ENCODE results near the gene GCNT1. TPM values are rescaled to one million over a fixed set of nuclear protein-coding genes. Genes with fewer than 3 reads are reported as not detected.
"Not testable (repeated sequence)": the region's sequence is repeated elsewhere in the genome, so short reads cannot be mapped to it uniquely, and the experiment has no call there.

Gene GCNT1
- polyA plus RNA-seq (ENCODE audit: insufficient read length in 4 of 4), result 1 to 10 TPM; 4.1 to 6.4 (median 5.3) TPM

DNA sequence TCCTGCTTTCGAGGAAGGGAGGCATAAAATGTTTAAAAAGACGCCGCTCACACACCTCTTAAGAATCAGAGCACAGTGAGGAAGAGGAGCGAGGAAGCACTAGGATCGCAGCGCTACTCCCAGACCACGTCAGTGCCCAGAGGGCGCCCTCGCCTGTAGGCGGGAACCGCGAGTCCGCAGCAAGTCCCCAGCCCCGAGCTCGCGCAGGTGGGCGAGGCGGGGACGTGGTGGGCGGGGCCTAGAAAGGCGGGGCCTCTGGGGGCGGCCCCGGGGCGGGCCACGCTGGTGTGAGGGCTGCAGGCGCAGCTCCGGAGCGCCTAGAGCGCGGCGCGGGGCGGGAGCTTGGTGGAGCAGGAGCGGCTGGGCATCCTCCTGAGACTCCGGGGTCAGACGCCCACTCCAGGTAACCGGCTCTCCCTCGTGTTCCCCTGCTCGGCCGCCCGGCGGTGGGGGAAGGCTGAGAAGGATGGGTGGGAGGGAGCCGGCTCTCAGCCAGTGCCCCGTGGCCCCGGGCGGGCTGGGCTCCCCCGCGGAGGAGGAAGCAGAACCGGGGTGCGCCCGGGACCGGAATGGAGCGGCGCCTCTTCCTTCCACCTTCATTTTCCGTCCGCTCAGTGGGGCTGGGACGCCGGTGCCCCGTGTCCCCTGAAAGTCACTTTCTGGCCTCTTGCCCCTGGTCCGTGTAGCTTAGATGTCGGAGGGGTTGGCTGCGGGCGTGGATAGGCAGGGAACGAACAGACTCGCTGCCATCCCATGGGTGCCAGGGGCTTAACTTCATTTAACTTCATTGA, at the start of gene GCNT1:
Gene GCNT1, plus strand, starts transcription at position 280 of the 791 bp plus-strand sequence. CDS start 43,200 bp downstream, outside the sequence.
- peak in 3 of 4 donors; percentile 50 to 56 (median 54) for DNase-seq (ENCODE audit: low read depth in 4 of 4, low spot score in 3 of 4)

DNA sequence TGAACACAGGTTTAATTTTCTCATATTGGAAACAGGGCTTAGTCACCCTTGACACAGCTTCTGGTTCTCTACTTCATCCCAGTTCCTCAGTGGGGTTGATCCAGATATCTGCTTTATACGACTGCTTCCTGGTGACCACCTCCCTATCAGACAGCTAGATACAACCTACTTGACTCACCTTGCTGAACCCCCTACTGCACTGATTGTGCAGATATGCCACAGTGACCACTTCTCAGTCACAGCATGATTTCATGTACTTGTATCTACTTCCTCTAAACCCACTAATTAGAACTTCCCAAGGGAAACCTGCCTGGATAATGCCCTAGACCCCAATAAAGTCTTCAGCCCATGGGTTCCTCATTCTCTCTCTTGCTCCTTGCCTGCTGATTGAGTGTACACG, 46.3 kb upstream of the GCNT1 start:
- DNase-seq (ENCODE audit: low read depth in 4 of 4, low spot score in 3 of 4), result no peak

DNA sequence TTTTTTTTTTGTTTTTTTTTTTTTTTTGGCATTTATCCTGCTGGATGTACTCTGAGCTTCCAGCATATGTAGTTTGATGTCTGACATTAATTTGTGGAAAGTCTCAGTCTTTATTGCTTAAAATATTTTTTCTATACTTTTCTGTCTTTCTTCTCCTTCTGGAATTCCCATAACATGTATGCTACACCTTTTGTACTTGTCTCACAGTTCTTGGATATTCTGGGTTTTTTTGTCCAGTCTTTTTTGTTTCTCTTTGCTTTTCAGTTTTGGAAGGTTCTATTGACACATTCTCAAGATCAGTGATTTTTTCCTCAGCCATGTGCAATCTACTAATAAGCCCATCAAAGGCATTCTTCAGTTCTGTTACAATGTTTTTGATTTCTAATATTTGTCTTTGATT, 45.3 kb upstream of the GCNT1 start:
- no peak for DNase-seq (ENCODE audit: low read depth in 4 of 4, low spot score in 3 of 4)

DNA sequence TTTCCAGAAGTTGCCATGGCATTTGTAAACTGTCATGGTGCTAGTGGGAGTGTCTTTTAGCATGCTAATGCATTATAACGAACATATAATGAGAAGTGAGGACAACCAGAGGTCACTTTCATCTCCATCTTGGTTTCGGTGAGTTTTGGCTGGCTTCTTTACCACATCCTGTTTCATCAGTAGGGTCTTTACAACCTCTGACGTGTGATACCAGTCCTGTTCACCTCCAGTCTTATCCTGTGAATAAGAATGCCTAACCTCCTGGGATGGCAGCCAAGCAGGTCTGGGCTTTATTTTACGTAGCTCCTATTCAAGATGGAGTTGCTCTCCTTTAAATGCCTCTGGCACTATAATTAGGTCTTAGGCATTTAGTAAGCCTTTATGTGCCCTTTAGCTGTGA, 44.3 kb upstream of the GCNT1 start:
- no peak for DNase-seq (ENCODE audit: low read depth in 4 of 4, low spot score in 3 of 4)

DNA sequence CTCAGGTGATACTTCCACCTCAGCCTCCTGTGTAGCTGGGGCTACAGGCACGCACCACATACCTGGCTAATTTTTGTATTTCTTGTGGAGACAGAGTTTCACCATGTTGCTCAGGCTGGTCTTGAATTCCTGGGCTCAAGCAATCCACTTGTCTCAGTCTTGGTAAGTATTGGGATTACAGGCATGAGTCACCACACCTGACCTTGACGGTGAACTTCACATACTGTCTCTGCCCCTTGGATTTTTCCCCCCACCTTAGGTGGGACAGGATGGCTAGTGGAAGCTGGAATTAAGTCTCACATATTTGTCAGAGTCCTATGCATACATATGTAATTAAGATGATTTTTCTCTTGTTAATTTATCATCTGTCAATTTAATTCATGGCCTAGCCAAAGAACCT, 43.8 kb upstream of the GCNT1 start:
- DNase-seq (ENCODE audit: low read depth in 4 of 4, low spot score in 3 of 4), result no peak

DNA sequence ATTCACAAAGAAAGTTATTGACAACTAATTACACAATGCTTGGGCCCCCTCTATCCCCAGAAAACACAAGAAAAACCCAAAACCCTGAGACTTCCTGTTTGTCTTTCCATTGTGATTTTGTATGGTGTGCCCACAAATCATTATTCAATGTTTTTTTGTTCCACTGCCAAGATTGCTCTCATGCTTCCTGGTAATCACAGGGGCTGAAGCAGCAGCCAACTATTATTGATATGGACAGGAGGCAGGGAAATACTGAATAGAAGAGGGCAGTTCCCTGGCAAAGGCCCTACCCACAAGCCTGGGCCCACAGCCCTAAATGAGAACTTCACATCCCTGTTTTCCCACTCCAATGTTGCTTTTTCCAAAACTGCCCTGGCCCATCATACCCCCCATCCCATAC, 43.3 kb upstream of the GCNT1 start:
- DNase-seq (ENCODE audit: low read depth in 4 of 4, low spot score in 3 of 4), result no peak

DNA sequence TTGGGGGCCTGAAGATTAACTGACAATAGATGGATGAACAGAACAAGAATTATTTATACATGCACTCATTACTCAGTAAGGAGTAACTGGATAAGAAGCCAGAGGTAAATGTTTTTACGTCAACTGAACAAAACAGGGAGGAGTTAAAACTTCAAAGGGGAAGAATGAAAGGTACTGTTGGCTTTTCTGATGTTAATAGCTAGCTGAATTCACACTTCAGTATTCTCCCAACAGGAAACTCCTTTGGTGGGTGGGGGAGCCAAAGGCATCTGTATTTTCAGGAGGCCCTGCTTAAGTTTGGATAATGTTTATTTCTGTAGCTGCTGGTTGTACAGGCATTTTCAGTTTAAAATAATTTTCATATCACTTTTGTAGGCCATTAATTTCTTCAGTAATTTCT, 41.6 kb upstream of the GCNT1 start:
- no peak for DNase-seq (ENCODE audit: low read depth in 4 of 4, low spot score in 3 of 4)

DNA sequence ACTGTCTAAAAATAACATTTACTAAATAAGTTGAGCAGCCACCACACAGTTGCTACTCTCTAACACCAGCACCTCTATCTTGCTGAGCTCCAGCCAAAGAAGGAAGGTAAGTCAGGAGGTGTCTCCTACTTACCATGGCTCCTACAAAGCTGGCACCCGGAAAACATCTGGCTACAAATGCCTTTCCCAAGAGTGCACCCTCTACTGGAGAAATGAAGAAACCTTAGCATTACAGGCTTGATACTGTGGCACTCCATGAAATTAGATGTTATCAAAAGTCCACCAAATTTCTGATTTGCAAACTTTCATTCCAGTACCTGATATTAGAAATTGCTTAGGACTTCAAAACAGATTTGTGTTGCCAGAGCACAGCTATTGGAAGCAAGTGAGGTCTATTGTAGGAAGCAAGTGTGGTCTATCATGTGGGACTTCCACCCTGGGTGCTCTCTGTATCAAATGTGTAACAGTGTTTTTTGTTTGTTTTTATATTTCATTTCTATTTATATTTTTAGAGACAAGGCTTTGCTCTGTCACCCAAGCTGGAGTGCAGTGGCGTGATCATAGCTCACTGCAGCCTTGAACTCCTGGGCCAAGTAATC, 39.1 kb upstream of the GCNT1 start:
- no peak for DNase-seq (ENCODE audit: low read depth in 4 of 4, low spot score in 3 of 4)

DNA sequence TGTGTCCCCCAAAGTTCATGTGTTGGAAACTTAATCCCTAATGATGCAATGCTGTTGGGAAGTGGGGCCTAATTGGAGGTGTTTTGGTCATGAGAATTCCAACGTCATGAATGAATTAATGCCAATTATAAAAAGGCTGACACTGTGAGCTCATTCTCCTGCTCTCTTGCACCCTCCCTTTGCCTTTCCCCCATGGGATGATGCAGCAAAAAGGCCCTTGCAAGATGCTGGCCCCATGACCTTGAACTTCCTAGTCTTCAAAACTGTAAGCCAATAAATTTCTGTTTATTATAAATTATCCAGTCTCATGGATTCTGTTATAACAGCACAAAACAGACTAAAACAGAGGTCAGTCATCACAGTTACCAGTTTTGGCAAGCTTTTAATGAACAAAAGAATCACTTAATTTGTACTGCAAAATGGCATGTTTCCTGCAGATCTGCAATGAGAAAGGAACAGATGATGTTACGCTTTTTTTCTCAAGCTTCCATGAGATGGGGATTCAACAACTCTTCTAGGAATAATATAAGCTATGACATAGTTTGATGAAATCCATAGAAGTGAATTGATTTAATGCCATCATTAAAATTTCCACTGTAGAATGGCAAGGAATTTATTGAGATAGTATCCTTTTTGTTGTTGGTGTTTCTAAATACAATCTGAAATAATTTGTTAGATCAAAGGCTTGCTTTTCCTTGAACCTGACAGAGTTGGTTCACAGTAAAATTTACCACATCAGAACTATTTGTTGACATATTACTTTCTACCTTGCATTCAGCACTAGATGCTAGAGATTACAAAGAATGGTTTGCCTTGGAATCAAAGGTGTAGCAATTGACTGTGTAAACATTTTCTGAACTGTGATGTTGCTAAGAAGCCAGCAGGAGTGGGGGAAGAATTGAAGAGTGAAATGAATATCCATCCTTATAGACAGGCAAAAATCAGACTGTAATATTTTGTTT, 35.5 kb upstream of the GCNT1 start:
- no peak for DNase-seq (ENCODE audit: low read depth in 4 of 4, low spot score in 3 of 4)

DNA sequence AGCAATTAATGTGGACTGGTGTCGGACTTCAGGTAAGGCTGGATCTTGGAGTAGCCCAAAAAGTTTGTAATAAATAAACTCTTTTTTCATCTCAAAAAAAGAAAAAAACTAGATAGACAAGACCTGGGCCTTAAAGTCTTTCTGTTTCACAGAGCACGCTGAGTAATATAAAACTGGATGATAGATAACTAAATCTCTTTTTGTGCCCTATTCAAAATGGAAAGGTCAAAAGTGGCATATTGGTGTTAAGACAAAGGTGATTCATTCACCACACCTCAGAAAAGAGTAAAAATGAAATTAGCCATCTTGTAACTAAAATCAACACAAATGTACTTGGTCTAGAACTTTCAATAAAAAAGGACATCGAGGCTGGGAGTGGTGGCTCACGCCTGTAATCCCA, 34.5 kb upstream of the GCNT1 start:
- no peak for DNase-seq (ENCODE audit: low read depth in 4 of 4, low spot score in 3 of 4)

DNA sequence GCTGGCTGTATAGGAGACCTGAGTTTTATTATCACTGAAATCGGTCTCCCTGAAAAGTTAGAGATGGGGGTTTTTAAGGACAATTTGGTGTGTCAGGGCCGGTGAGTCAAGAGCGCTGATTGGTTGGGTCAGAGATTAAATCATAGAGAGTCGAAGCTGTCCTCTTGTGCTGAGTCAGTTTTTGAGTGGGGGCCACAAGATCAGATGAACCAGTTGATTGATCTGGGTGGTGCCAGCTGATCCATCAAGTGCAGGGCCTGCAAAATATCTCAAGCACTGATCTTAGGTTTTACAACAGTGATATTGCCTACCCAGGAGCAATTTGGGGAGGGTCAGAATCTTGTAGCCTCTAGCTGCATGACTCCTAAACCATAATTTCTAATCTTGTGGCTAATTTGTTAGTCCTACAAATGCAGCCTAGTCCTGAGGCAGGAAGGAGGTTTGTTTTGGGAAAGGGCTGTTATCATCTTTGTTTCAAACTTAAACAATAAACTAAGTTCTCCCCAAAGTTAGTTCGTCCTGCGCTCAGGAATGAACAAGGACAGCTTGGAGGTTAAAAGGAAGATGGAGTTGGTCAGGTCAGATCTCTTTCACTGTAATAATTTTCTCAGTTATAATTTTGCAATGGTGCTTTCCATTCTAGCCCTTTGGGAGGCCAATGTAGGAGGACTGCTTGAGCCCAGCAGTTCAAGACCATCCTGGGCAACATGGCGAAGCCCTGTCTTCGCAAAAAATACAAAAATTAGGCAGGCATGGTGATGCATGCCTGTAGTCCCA, 33.1 kb upstream of the GCNT1 start:
- no peak for DNase-seq (ENCODE audit: low read depth in 4 of 4, low spot score in 3 of 4)

DNA sequence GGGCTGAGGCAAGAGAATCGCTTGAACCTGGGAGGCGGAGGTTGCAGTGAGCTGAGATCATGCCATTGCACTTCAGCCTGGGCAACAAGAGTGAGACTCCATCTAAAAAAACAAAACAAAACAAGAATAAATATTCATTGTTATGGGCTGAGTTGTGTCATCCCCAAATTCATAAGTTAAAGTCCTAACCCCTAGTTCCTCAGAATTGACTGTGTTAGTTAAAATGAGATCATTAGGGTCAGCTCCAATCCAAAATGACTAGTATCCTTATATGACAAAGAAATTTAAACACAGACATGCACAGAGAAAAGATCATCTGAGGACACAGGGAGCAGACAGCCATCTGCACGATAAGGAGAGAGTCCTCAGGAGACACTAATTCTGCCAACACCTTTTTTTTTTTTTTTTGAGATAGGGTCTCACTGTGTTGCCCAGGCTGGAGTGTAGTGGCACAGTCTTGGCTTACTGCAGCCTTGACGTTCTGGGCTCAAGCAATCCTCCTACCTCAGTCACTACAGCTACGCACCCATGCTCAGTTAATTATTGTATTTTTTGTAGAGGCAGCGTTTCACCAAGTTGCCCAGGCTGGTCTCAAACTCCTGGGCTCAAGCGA, 32.1 kb upstream of the GCNT1 start:
- DNase-seq (ENCODE audit: low read depth in 4 of 4, low spot score in 3 of 4), result no peak

DNA sequence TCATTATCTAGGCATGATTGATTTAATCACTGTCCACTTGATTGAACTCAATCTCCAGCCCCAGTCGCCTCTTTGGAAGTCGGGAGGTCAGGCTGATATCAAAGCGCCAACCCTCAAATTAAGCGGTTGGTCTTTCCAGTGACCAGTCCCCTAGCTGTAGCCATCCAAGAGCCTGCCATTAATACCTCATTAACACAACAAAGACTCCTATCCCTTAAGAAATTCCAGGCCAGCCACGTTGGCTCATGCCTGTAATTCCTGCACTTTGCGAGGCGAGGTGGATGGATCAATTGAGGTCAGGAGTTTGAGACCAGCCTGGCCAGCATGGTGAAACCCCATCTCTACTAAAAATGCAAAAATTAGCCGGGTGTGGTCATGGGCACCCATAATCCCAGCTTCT, 27.4 kb upstream of the GCNT1 start:
- DNase-seq (ENCODE audit: low read depth in 4 of 4, low spot score in 3 of 4), result no peak

DNA sequence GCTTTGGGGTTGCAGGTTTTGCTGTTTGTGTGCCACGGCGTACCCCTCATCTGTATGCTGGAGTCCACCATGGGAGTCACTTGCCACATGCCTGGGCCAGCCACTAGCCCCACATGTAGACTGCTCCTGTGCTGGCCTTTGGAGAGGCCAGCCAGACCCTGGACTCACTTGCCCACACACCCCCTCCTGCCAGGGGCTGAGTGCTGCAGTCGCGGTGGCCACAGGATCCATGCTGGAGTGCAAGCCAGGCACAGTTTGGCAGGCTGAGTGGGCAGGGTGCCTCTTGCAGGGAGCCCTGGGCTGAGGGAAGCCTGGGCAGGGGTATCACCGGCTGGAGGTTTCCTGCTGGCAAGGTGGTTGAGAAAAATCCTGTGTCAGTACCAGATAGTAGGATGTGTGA, 25.6 kb upstream of the GCNT1 start:
- no peak for DNase-seq (ENCODE audit: low read depth in 4 of 4, low spot score in 3 of 4)

DNA sequence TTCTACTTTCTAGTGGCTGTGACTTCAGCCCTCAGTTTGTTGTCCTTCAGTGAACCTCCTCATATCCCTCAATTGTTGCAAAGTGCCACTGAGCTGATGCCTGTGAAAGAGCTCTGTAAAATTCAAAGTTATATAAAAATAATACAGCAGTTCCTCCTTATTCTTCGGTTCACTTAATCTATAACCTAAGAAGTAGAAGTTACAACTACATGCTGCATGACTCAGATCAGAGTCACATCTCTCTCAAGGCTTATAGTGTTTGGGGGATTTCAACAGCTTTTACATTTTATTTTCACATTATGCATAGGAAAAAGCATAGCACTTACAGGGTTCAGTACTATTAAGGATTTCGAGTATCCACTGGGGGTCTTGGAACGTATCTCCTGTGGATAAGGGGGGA, 25.1 kb upstream of the GCNT1 start:
- no peak for DNase-seq (ENCODE audit: low read depth in 4 of 4, low spot score in 3 of 4)

DNA sequence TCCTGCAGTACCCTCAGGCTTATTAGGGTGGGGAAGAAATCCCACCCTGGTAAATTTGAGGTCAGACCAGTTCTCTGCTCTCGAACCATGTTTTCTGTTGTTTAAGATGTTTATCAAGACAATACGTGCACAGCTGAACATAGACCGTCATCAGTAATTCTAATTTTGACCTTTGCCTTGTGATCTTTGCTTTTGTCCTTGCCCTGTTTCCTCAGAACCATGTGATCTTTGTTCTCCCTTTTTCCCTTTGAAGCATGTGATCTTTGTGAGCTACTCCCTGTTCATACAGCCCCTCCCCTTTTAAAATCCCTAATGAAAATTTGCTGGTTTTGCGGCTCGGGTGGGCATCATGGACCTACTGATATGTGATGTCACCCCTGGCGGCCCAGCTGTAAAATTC, 24.1 kb upstream of the GCNT1 start:
- DNase-seq (ENCODE audit: low read depth in 4 of 4, low spot score in 3 of 4), result not testable (repeated sequence)

DNA sequence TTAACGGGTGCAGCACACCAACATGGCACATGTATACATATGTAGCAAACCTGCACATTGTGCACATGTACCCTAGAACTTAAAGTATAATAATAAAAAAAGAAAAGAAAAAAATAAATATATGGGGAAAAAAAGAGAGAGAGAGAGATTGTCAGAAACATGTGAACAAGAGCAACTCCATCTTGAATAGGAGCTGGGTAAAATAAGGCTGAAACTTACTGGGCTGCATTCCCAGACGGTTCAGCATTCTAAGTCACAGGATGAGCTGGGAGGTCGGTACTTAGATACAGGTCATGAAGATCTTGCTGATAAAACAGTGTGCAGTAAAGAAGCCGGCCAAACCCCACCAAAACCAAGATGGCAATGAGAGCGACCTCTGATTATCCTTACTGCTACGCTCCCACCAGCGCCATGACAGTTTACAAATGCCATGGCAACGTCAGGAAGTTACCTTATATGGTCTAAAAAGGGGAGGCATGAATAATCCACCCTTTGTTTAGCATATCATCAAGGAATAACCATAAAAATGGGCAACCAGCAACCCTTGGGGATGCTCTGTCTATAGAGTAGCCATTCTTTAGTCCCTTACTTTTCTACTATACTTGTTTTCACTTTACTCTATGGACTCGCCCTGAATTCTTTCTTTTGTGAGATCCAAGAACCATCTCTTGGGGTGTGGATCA, 21.8 kb upstream of the GCNT1 start:
- DNase-seq (ENCODE audit: low read depth in 4 of 4, low spot score in 3 of 4), result not testable (repeated sequence)

DNA sequence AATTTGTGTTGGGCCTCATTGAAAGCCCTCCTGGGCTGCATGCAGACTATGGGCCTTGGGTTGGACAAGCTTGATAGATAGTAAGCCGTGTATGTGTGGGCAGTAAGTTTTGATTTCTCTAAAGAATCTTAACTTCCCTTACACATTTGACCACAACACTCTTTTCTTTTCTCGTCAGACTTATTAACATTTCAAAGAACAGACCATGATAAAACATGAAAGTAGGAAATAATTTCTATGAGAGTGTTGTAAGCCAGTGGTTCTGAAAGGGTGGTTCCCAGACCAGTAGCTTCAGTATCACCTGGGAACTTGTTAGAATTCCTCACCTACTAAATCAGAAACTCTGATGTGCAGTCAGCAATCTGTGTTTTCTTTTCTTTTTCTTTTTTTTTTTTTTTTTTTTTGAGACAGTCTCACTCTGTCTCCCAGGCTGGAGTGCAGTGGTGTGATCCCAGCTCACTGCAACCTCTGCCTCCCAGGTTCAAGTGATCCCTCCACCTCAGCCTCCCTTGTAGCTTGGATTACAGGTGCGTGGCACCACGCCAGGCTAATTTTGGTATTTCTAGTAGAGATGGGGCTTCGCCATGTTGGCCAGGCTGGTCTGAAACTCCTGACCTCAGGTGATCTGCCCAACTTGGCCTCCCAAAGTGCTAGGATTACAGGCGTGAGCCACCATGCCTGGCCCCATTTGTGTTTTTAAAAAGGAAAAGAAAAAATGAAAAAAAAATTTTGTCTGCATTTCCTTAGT, 20.0 kb upstream of the GCNT1 start:
- DNase-seq (ENCODE audit: low read depth in 4 of 4, low spot score in 3 of 4), result no peak

Measured in right renal pelvis (tissue), 4 donors.